SJCRH30 (cell line): ENCODE measurements around the gene OTOS. TPM values are rescaled to one million over a fixed set of nuclear protein-coding genes. Genes with fewer than 3 reads are reported as not detected.

Source experiments
- DNase-seq, 2 experiments: peaks; one replicate each; pipeline ENCODE4 v3.0.0-alpha.2; 2015 to 2020
- H3K27ac ChIP-seq: fragments of 250-450 bp; sonication (Bioruptor Pico); 2 replicates; pipeline ENCODE4 v1.5.1; 2020; ENCODE audit warnings: mild to moderate bottlenecking, moderate library complexity
- H3K27me3 ChIP-seq: fragments of 250-450 bp; sonication (Bioruptor Pico); 2 replicates; pipeline ENCODE4 v1.5.1; 2020; ENCODE audit warnings: mild to moderate bottlenecking, moderate library complexity
- H3K36me3 ChIP-seq: fragments of 250-450 bp; sonication (Bioruptor Pico); 2 replicates; pipeline ENCODE4 v1.5.1; 2020; ENCODE audit warnings: mild to moderate bottlenecking, moderate library complexity
- H3K4me1 ChIP-seq: fragments of 250-450 bp; sonication (Bioruptor Pico); 2 replicates; pipeline ENCODE4 v1.5.1; 2020; ENCODE audit warnings: mild to moderate bottlenecking, moderate library complexity
- H3K4me3 ChIP-seq: fragments of 250-450 bp; sonication (Bioruptor Pico); 2 replicates; pipeline ENCODE4 v1.5.1; 2020; ENCODE audit warnings: mild to moderate bottlenecking, moderate library complexity
- H3K9me3 ChIP-seq: fragments of 250-450 bp; sonication (Bioruptor Pico); replicated peaks from 2 replicates; pipeline ENCODE4 v1.5.1; 2020; ENCODE audit warnings: mild to moderate bottlenecking, moderate library complexity
- total RNA-seq: library from RNA; depleted of rRNA; stranded (reverse); fragments of >200 nt; shearing (Covaris generic); gene quantifications from 2 replicates; pipeline ENCODE4 v1.2.3, GENCODE V29; 2014

OTOS gene
- total RNA-seq, 1 experiment from 2014 or later, result not detected

GRCh38 chr2:240172071-240172895 is 31.8 kb upstream of the OTOS start:
- Histone ChIP-seq H3K27me3 (no peaks in the 10 kb centered on the region), H3K4me1 (peaks cover 12% of the 10 kb centered on the region), H3K9me3 (no peaks in the 10 kb centered on the region; the same call in 1 of the 2 replicates), H3K4me3 (no peak overlapping the region), H3K27ac (no peak overlapping the region), H3K36me3 (no peaks in the 10 kb centered on the region)
- DNase-seq, result no peak

GRCh38 chr2:240170883-240171282 is 30.4 kb upstream of the OTOS start:
- Histone ChIP-seq H3K36me3 (no peaks in the 10 kb centered on the region), H3K9me3 (no peaks in the 10 kb centered on the region; the same call in 1 of the 2 replicates)

GRCh38 chr2:240170354-240170735 is 29.9 kb upstream of the OTOS start:
- no peaks in the 10 kb centered on the region for H3K36me3 ChIP-seq
- no peaks in the 10 kb centered on the region for H3K27me3 ChIP-seq
- H3K4me1 ChIP-seq, result peaks cover 12% of the 10 kb centered on the region
- peak; percentile 85 to 89 for DNase-seq
- no peak overlapping the region for H3K27ac ChIP-seq
- H3K9me3 ChIP-seq, result no peaks in the 10 kb centered on the region; the same call in 1 of the 2 replicates
- no peak overlapping the region for H3K4me3 ChIP-seq

More at GRCh38 chr2:240170883-240171282, 30.4 kb upstream of the OTOS start:
- Histone ChIP-seq H3K4me3 (no peak overlapping the region), H3K27ac (no peak overlapping the region), H3K4me1 (peaks cover 12% of the 10 kb centered on the region), H3K27me3 (no peaks in the 10 kb centered on the region)
- DNase-seq, result peak in 1 of 2 experiments; percentile 15

- Histone ChIP-seq H3K27ac (no peak overlapping the region), H3K36me3 (no peaks in the 10 kb centered on the region), H3K27me3 (no peaks in the 10 kb centered on the region), H3K4me3 (no peak overlapping the region), H3K9me3 (no peaks in the 10 kb centered on the region; the same call in 1 of the 2 replicates), H3K4me1 (peaks cover 12% of the 10 kb centered on the region)
- no peak for DNase-seq
These were observed 29.3 kb upstream of the OTOS start for GRCh38 chr2:240169486-240170353.

GRCh38 chr2:240168546-240169361 is 28.3 kb upstream of the OTOS start:
- H3K4me1 ChIP-seq, result peaks cover 12% of the 10 kb centered on the region
- no peaks in the 10 kb centered on the region for H3K27me3 ChIP-seq
- H3K27ac ChIP-seq, result no peak overlapping the region
- no peaks in the 10 kb centered on the region; the same call in none of the 2 replicates for H3K9me3 ChIP-seq
- no peaks in the 10 kb centered on the region for H3K36me3 ChIP-seq
- H3K4me3 ChIP-seq, result no peak overlapping the region
- no peak for DNase-seq

- no peak for DNase-seq
- Histone ChIP-seq H3K9me3 (no peaks in the 10 kb centered on the region; the same call in none of the 2 replicates), H3K4me3 (no peak overlapping the region), H3K4me1 (peaks cover 12% of the 10 kb centered on the region), H3K27me3 (no peaks in the 10 kb centered on the region), H3K36me3 (no peaks in the 10 kb centered on the region), H3K27ac (no peak overlapping the region)
These were observed 27.6 kb upstream of the OTOS start for GRCh38 chr2:240168041-240168440.

- Histone ChIP-seq H3K27me3 (no peaks in the 10 kb centered on the region), H3K9me3 (no peaks in the 10 kb centered on the region; the same call in 1 of the 2 replicates), H3K36me3 (no peaks in the 10 kb centered on the region), H3K4me1 (peaks cover 12% of the 10 kb centered on the region), H3K4me3 (no peak overlapping the region), H3K27ac (no peak overlapping the region)
- DNase-seq, result no peak
These were observed 27.1 kb upstream of the OTOS start for GRCh38 chr2:240167588-240167880.

GRCh38 chr2:240166761-240167587 is 26.5 kb upstream of the OTOS start:
- no peaks in the 10 kb centered on the region for H3K27me3 ChIP-seq
- no peak overlapping the region for H3K4me3 ChIP-seq
- no peak overlapping the region for H3K27ac ChIP-seq
- H3K4me1 ChIP-seq, result peaks cover 12% of the 10 kb centered on the region
- no peaks in the 10 kb centered on the region; the same call in 1 of the 2 replicates for H3K9me3 ChIP-seq
- no peak for DNase-seq
- H3K36me3 ChIP-seq, result no peaks in the 10 kb centered on the region

- H3K36me3 ChIP-seq, result no peaks in the 10 kb centered on the region
- no peak overlapping the region for H3K4me3 ChIP-seq
- H3K9me3 ChIP-seq, result no peaks in the 10 kb centered on the region; the same call in 1 of the 2 replicates
- H3K27me3 ChIP-seq, result no peaks in the 10 kb centered on the region
- no peak for DNase-seq
- H3K4me1 ChIP-seq, result peaks cover 12% of the 10 kb centered on the region
- H3K27ac ChIP-seq, result no peak overlapping the region
These were observed 25.7 kb upstream of the OTOS start for GRCh38 chr2:240166191-240166590.

GRCh38 chr2:240165661-240166060 is 25.2 kb upstream of the OTOS start:
- H3K36me3 ChIP-seq, result no peaks in the 10 kb centered on the region
- H3K27me3 ChIP-seq, result no peaks in the 10 kb centered on the region

GRCh38 chr2:240165034-240165433 is 24.6 kb upstream of the OTOS start:
- no peaks in the 10 kb centered on the region for H3K27me3 ChIP-seq
- no peak overlapping the region for H3K4me3 ChIP-seq
- DNase-seq, result no peak
- H3K4me1 ChIP-seq, result peaks cover 2% of the 10 kb centered on the region; the same call in 1 of the 2 replicates
- no peak overlapping the region for H3K27ac ChIP-seq
- H3K9me3 ChIP-seq, result no peaks in the 10 kb centered on the region; the same call in 1 of the 2 replicates
- no peaks in the 10 kb centered on the region for H3K36me3 ChIP-seq

More at GRCh38 chr2:240165661-240166060, 25.2 kb upstream of the OTOS start:
- no peak for DNase-seq
- H3K4me1 ChIP-seq, result peaks cover 9% of the 10 kb centered on the region
- no peak overlapping the region for H3K4me3 ChIP-seq
- no peaks in the 10 kb centered on the region; the same call in 1 of the 2 replicates for H3K9me3 ChIP-seq
- H3K27ac ChIP-seq, result no peak overlapping the region

- no peak overlapping the region for H3K4me3 ChIP-seq
- no peaks in the 10 kb centered on the region for H3K27me3 ChIP-seq
- no peaks in the 10 kb centered on the region; the same call in 1 of the 2 replicates for H3K9me3 ChIP-seq
- no peaks in the 10 kb centered on the region for H3K36me3 ChIP-seq
- no peak overlapping the region for H3K27ac ChIP-seq
- DNase-seq, result no peak
- no peaks in the 10 kb centered on the region; the same call in 1 of the 2 replicates for H3K4me1 ChIP-seq
These were observed 24.1 kb upstream of the OTOS start for GRCh38 chr2:240164586-240164985.

GRCh38 chr2:240163844-240164574 is 23.6 kb upstream of the OTOS start:
- no peaks in the 10 kb centered on the region for H3K27me3 ChIP-seq

More at GRCh38 chr2:240163844-240164574, 23.6 kb upstream of the OTOS start:
- Histone ChIP-seq H3K36me3 (no peaks in the 10 kb centered on the region), H3K27ac (no peak overlapping the region), H3K4me1 (no peaks in the 10 kb centered on the region), H3K9me3 (no peaks in the 10 kb centered on the region; the same call in 1 of the 2 replicates), H3K4me3 (no peak overlapping the region)
- DNase-seq, result no peak
